Activated CD8-positive, alpha-beta memory T cell treated with anti-CD3 and anti-CD28 coated beads for 36 hours (primary cell): Measurements from ENCODE around the gene FAM117A. TPM values are rescaled to one million over a fixed set of nuclear protein-coding genes. Genes with fewer than 3 reads are reported as not detected.

Source experiments
- CTCF ChIA-PET: fragments of 350-600 bp; sonication (Branson Sonifier 250); formaldehyde crosslinking; loops from one replicate; lab custom pipeline; 2021; ENCODE audit warnings: antibody characterized with exemption; lab: Charles Lee
- POLR2A ChIA-PET: fragments of 350-600 bp; sonication (Branson Sonifier 250); formaldehyde crosslinking; loops from one replicate; lab custom pipeline; 2021; ENCODE audit warnings: antibody characterized with exemption; lab: Charles Lee
- total RNA-seq, 2 experiments: library from RNA; stranded (reverse); gene quantifications; one replicate each; pipeline ENCODE4 v1.2.3, GENCODE V29; 2021

FAM117A gene
- 10 to 100 TPM; 16.4 to 17.7 TPM for total RNA-seq

GRCh38 chr17:49763735-49764558, at the start of gene FAM117A:
FAM117A (minus strand) TSS chr17:49764131; CDS start chr17:49764087, 44 bp downstream.
- POLR2A ChIA-PET, result interaction anchor here (0.6 to 3.7 kb wide), 11 partner anchors 13 to 331 kb away, joined by 3 to 19 read pairs (median 8); partner anchors contain the start of genes KAT7 and SLC35B1

GRCh38 chr17:49809056-49809455, 45.1 kb upstream of the FAM117A start:
- ChIA-PET POLR2A (no interaction called here), CTCF (no interaction called here)

More at GRCh38 chr17:49763735-49764558, at the start of gene FAM117A:
- CTCF ChIA-PET, result interaction anchor here (0.9 to 3.7 kb wide), 6 partner anchors 15 to 194 kb away, joined by 3 to 18 read pairs (median 4); partner anchors contain the start of genes KAT7 and SLC35B1

- ChIA-PET CTCF (interaction anchor here (0.9 to 1.3 kb wide), 3 partner anchors 90 to 229 kb away, joined by 3 read pairs; no protein-coding TSS in a partner anchor), POLR2A (interaction anchor here (1.0 kb wide), 1 partner anchor 9 kb away, joined by 3 read pairs; no protein-coding TSS in a partner anchor)
Observed at GRCh38 chr17:49798738-49799137, 34.8 kb upstream of the FAM117A start.

- POLR2A ChIA-PET, result interaction anchor here (1.0 to 1.1 kb wide), 2 partner anchors 8 to 97 kb away, joined by 3 read pairs; no protein-coding TSS in a partner anchor
- CTCF ChIA-PET, result interaction anchor here (0.9 to 1.0 kb wide), 2 partner anchors 90 to 228 kb away, joined by 3 read pairs; no protein-coding TSS in a partner anchor
Observed at GRCh38 chr17:49798182-49798581, 34.3 kb upstream of the FAM117A start.

- CTCF ChIA-PET, result no interaction called here
- POLR2A ChIA-PET, result no interaction called here
Observed at GRCh38 chr17:49795372-49795771, 31.4 kb upstream of the FAM117A start.

GRCh38 chr17:49793309-49793708, 29.4 kb upstream of the FAM117A start:
- POLR2A ChIA-PET, result interaction anchor here (0.6 to 1.1 kb wide), 2 partner anchors 25 to 52 kb away, joined by 6 read pairs; no protein-coding TSS in a partner anchor
- CTCF ChIA-PET, result interaction anchor here (1.1 to 1.2 kb wide), 2 partner anchors 85 to 223 kb away, joined by 3 to 5 read pairs; partner anchors contain the start of gene SLC35B1

GRCh38 chr17:49789243-49789578, 25.3 kb upstream of the FAM117A start:
- ChIA-PET POLR2A (interaction anchor here (0.8 to 2.7 kb wide), 5 partner anchors 25 to 112 kb away, joined by 3 to 15 read pairs (median 9); partner anchors contain the start of genes FAM117A and SLC35B1), CTCF (interaction anchor here (1.6 kb wide), 1 partner anchor 81 kb away, joined by 9 read pairs; the partner anchor contains the start of gene SLC35B1)

GRCh38 chr17:49788478-49789242, 24.7 kb upstream of the FAM117A start, which contains the start of gene KAT7:
KAT7 (plus strand) TSS chr17:49788681; CDS start chr17:49788835, 154 bp downstream.
- POLR2A ChIA-PET, result interaction anchor here (0.6 to 2.7 kb wide), 7 partner anchors 25 to 111 kb away, joined by 3 to 15 read pairs (median 4); partner anchors contain the start of genes FAM117A and SLC35B1
- CTCF ChIA-PET, result interaction anchor here (1.0 to 1.6 kb wide), 3 partner anchors 25 to 205 kb away, joined by 3 to 9 read pairs (median 3); partner anchors contain the start of genes FAM117A and SLC35B1

GRCh38 chr17:49787884-49788477, 24.1 kb upstream of the FAM117A start:
- ChIA-PET POLR2A (interaction anchor here (0.6 to 2.7 kb wide), 7 partner anchors 24 to 111 kb away, joined by 3 to 15 read pairs (median 4); partner anchors contain the start of genes FAM117A and SLC35B1), CTCF (interaction anchor here (1.0 to 1.6 kb wide), 4 partner anchors 24 to 205 kb away, joined by 3 to 9 read pairs (median 3); partner anchors contain the start of genes FAM117A and SLC35B1)

- POLR2A ChIA-PET, result no interaction called here
- CTCF ChIA-PET, result interaction anchor here (1.3 kb wide), 1 partner anchor 69 kb away, joined by 4 read pairs; no protein-coding TSS in a partner anchor
Observed at GRCh38 chr17:49784636-49785035, 20.7 kb upstream of the FAM117A start.

- ChIA-PET POLR2A (interaction anchor here (0.6 kb wide), 1 partner anchor 107 kb away, joined by 8 read pairs; no protein-coding TSS in a partner anchor), CTCF (interaction anchor here (1.3 kb wide), 1 partner anchor 68 kb away, joined by 4 read pairs; no protein-coding TSS in a partner anchor)
Observed at GRCh38 chr17:49783791-49784190, 19.9 kb upstream of the FAM117A start.

- CTCF ChIA-PET, result interaction anchor here (1.2 to 1.3 kb wide), 2 partner anchors 68 kb away, joined by 3 to 4 read pairs; no protein-coding TSS in a partner anchor
- POLR2A ChIA-PET, result interaction anchor here (0.6 kb wide), 1 partner anchor 106 kb away, joined by 8 read pairs; no protein-coding TSS in a partner anchor
Observed at GRCh38 chr17:49783071-49783715, 19.3 kb upstream of the FAM117A start.

GRCh38 chr17:49779739-49780231, 15.9 kb upstream of the FAM117A start:
- ChIA-PET POLR2A (no interaction called here), CTCF (interaction anchor here (0.8 kb wide), 1 partner anchor 223 kb away, joined by 3 read pairs; no protein-coding TSS in a partner anchor)

- CTCF ChIA-PET, result interaction anchor here (0.8 kb wide), 1 partner anchor 223 kb away, joined by 3 read pairs; no protein-coding TSS in a partner anchor
Observed at GRCh38 chr17:49779156-49779738, 15.3 kb upstream of the FAM117A start.

GRCh38 chr17:49777563-49777962, 13.6 kb upstream of the FAM117A start:
- ChIA-PET POLR2A (interaction anchor here (0.5 kb wide), 1 partner anchor 38 kb away, joined by 6 read pairs; no protein-coding TSS in a partner anchor), CTCF (interaction anchor here (1.3 kb wide), 1 partner anchor 27 kb away, joined by 4 read pairs; no protein-coding TSS in a partner anchor)

More at GRCh38 chr17:49779156-49779738, 15.3 kb upstream of the FAM117A start:
- POLR2A ChIA-PET, result no interaction called here
